Esophagus squamous epithelium (tissue), 5 donors: ENCODE measurements around the gene WNK2. TPM values are rescaled to one million over a fixed set of nuclear protein-coding genes. Genes with fewer than 3 reads are reported as not detected.

ENCODE experiments used
- DNase-seq: peaks from one replicate; lab custom pipeline; 2025; lab: John Stamatoyannopoulos, UW
- H3K27ac ChIP-seq, 4 donors: fragments of 200-600 bp; sonication (generic); one replicate each; pipeline ENCODE4 v1.5.1; 2016 to 2019; ENCODE audit warnings: mild to moderate bottlenecking in 1 of 4
- H3K27me3 ChIP-seq, 4 donors: fragments of 200-600 bp; sonication (generic); 1 replicate in 3 of 4; 2 replicates in 1 of 4; pipeline versions ENCODE4 v1.5.1 to v1.6.0; 2017 to 2021; ENCODE audit warnings: antibody characterized with exemption in 1 of 4
- H3K36me3 ChIP-seq, 3 donors: fragments of 200-600 bp; sonication (generic); one replicate each; pipeline ENCODE4 v1.5.1; 2016 to 2019
- H3K4me1 ChIP-seq, 3 donors: fragments of 200-600 bp; sonication (generic); one replicate each; pipeline ENCODE4 v1.5.1; 2017 to 2019
- H3K4me3 ChIP-seq, 4 donors: fragments of 200-600 bp; sonication (generic); 1 replicate in 3 of 4; 2 replicates in 1 of 4; pipeline ENCODE4 v1.5.1; 2016 to 2019; ENCODE audit warnings: mild to moderate bottlenecking in 2 of 4, moderate library complexity in 1 of 4
- H3K9me3 ChIP-seq, 3 donors: fragments of 200-600 bp; sonication (generic); one replicate each; pipeline ENCODE4 v1.5.1; 2016 to 2019
- POLR2A ChIP-seq, 4 donors: fragments of 450-650 bp; IDR thresholded peaks; one replicate each; pipeline ENCODE4 v1.6.1; 2017; ENCODE audit warnings: antibody characterized with exemption in 4 of 4, mild to moderate bottlenecking in 4 of 4, moderate library complexity in 3 of 4
- WGBS, 2 donors: methylation state at CpG; one replicate each; pipeline ENCODE4 v1.1.5; 2018; 5-methylcytosine and 5-hydroxymethylcytosine counted together
- intact Hi-C: fragments of 100-400 bp; cut with DNase I; formaldehyde crosslinking; loops from one replicate; pipeline ENCODE4 v1.15.0; 2022
- total RNA-seq, 4 donors: library from RNA; depleted of rRNA; stranded (reverse); fragments of >200 nt; gene quantifications; one replicate each; pipeline ENCODE4 v1.1.0, GENCODE V29; 2016
- TF ChIP-seq, protein P1 (sequence below), 6 experiments: fragments of 450-650 bp in 4 of 6; fragments of 200-600 bp in 2 of 6; sonication (generic) in 2 of 6; IDR thresholded peaks; one replicate each; pipeline ENCODE4 v1.5.1; 2016 to 2019; ENCODE audit warnings: antibody characterized with exemption in 6 of 6, mild to moderate bottlenecking in 4 of 6, moderate library complexity in 4 of 6
- donor health status: DM: yes; HTN: yes; CAD: no.

The WNK2 gene
- total RNA-seq, 4 donors from 2014 or later = 0.40 to 8.8 (median 5.2) TPM

GRCh38 chr9:93169444-93169843 lies 14.5 kb upstream of the WNK2 start:
- intact Hi-C loops = no loop called here
- H3K9me3 ChIP-seq = no peaks in the 10 kb centered on the region
- H3K27ac ChIP-seq = no peak overlapping the region
- no peaks in the 10 kb centered on the region for H3K4me1 ChIP-seq
- no peak for TF ChIP-seq POLR2A (IDR thresholded peaks at IDR 0.05)
- TF ChIP-seq, protein P1, sequence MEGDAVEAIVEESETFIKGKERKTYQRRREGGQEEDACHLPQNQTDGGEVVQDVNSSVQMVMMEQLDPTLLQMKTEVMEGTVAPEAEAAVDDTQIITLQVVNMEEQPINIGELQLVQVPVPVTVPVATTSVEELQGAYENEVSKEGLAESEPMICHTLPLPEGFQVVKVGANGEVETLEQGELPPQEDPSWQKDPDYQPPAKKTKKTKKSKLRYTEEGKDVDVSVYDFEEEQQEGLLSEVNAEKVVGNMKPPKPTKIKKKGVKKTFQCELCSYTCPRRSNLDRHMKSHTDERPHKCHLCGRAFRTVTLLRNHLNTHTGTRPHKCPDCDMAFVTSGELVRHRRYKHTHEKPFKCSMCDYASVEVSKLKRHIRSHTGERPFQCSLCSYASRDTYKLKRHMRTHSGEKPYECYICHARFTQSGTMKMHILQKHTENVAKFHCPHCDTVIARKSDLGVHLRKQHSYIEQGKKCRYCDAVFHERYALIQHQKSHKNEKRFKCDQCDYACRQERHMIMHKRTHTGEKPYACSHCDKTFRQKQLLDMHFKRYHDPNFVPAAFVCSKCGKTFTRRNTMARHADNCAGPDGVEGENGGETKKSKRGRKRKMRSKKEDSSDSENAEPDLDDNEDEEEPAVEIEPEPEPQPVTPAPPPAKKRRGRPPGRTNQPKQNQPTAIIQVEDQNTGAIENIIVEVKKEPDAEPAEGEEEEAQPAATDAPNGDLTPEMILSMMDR (IDR thresholded peaks at IDR 0.05) = no peak
- DNase-seq = no peak
- no peaks in the 10 kb centered on the region for H3K36me3 ChIP-seq
- H3K4me3 ChIP-seq = no peak overlapping the region
- 86 to 100% methylated on average over 1 of the region's 1 CpG for WGBS, 2 donors
- peaks cover 0 to 3% (median 0%) of the 10 kb centered on the region in 4 donors for H3K27me3 ChIP-seq

DNA sequence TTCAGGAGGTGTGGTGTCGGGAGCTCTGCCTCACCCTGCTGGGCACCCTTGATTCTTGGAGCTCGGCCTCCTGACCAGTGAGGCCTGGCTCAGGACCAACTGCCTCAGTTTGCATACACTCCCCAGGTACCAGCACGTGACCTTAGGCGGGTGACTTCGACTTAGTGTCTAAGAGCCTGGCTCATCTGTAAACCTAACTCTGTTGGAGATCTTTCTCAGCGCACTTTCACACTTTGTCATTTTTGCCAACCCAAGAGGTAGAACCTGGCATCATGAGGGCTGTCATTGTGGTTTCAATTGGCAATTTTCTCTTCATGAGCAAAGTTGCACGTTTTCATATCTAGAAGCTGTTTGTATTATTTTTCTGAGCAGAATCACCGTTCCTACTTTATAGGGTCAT lies 13.4 kb upstream of the WNK2 start:
- DNase-seq = no peak
- intact Hi-C loops = no loop called here
- Histone ChIP-seq H3K4me3 (no peak overlapping the region), H3K4me1 (no peaks in the 10 kb centered on the region), H3K9me3 (no peaks in the 10 kb centered on the region), H3K27me3 (peaks cover 0 to 3% (median 0%) of the 10 kb centered on the region in 4 donors), H3K27ac (no peak overlapping the region), H3K36me3 (no peaks in the 10 kb centered on the region)
- no peak for TF ChIP-seq POLR2A (IDR thresholded peaks at IDR 0.05)
- TF ChIP-seq, protein P1 (IDR thresholded peaks at IDR 0.05) = no peak
- 75 to 82% methylated on average over 8 of the region's 8 CpGs for WGBS, 2 donors

DNA sequence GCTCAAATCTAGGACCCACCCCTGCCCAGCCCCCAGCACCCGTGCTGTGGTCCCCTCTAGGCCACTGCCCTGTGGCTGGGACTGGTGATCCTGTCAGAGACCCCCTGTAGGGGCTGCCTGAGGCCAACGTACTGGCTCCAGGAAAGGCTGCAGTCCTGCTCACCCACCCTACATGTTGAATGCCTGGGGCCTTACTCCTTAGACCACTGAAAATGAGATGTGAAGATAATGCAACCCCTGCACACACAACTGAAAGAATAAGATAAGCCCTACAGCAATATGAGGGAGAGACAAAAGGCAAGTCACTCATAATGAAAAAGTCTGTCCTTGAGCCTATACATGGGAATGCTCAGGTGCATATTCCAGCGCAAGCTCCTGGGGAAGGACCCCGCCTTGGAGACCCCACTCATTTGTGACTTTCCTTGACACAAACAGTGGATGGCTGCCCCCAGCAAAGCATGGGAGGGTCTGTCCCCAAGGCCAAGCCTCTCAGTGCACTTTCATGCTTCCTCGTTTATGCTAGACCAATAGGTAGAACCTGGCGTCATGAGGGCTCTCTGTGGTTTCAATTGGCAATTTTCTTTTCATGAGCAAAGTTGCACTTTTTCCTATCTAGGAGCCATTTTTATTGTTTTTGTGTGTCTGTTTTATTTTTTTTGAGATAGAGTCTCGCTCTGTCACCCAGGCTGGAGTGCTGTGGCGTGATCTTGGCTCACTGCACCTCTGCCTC lies 12.5 kb upstream of the WNK2 start:
- 84 to 95% methylated on average over 6 to 7 of the region's 8 CpGs for WGBS, 2 donors
- intact Hi-C loops = no loop called here
- Histone ChIP-seq H3K4me1 (no peaks in the 10 kb centered on the region), H3K27ac (no peak overlapping the region), H3K4me3 (no peak overlapping the region), H3K36me3 (no peaks in the 10 kb centered on the region), H3K27me3 (peaks cover 0 to 3% (median 0%) of the 10 kb centered on the region in 4 donors), H3K9me3 (no peaks in the 10 kb centered on the region)
- no peak for TF ChIP-seq POLR2A (IDR thresholded peaks at IDR 0.05)
- TF ChIP-seq, protein P1 (IDR thresholded peaks at IDR 0.05) = no peak
- no peak for DNase-seq

GRCh38 chr9:93172666-93173364 lies 11.1 kb upstream of the WNK2 start:
- DNase-seq = no peak
- Histone ChIP-seq H3K4me1 (no peaks in the 10 kb centered on the region), H3K36me3 (no peaks in the 10 kb centered on the region), H3K4me3 (no peak overlapping the region), H3K27me3 (peaks cover 0 to 3% (median 0%) of the 10 kb centered on the region in 4 donors), H3K9me3 (no peaks in the 10 kb centered on the region), H3K27ac (no peak overlapping the region)
- intact Hi-C loops = no loop called here
- TF ChIP-seq POLR2A (IDR thresholded peaks at IDR 0.05) = no peak
- TF ChIP-seq, protein P1 (IDR thresholded peaks at IDR 0.05) = no peak
- WGBS, 2 donors = 77 to 82% methylated on average over 11 to 16 of the region's 20 CpGs
